SK-N-SH (cell line): ENCODE results near the gene FAM120A. TPM values are rescaled to one million over a fixed set of nuclear protein-coding genes. Genes with fewer than 3 reads are reported as not detected.

Source experiments
- CTCF ChIA-PET: fragments of 300-600, 350-600 bp; formaldehyde crosslinking; extraction: SDS; loops from one replicate; lab custom pipeline; 2021; lab: Yijun Ruan, JAX
- POLR2A ChIA-PET: fragments of 350-600 bp; sonication (Branson Sonifier 250); formaldehyde crosslinking; extraction: SDS; loops from one replicate; lab custom pipeline; 2020; ENCODE audit warnings: antibody characterized with exemption, inconsistent platforms; lab: Yijun Ruan, JAX
- DNase-seq: peaks from one replicate; pipeline ENCODE4 v3.0.0; 2012
- H2AFZ ChIP-seq: fragments of 200-600 bp; sonication (generic); 2 replicates; pipeline ENCODE4 v1.8.1; 2016; ENCODE audit warnings: antibody characterized with exemption, mild to moderate bottlenecking, low read depth
- H3F3A ChIP-seq: fragments of 200-600 bp; sonication (generic); replicated peaks from 2 replicates; pipeline ENCODE3; 2016; ENCODE audit warnings: antibody characterized with exemption, mild to moderate bottlenecking; ENCODE audit not compliant: insufficient read depth
- H3K27ac ChIP-seq, 2 experiments: fragments of 200-500 bp in 1 of 2; fragments of 200-600 bp in 1 of 2; sonication (Bioruptor generic) in 1 of 2; sonication (generic), shearing (Covaris generic) in 1 of 2; 2 replicates each; pipeline versions ENCODE4 v1.5.1 to v1.6.1; 2014 to 2016; ENCODE audit warnings: low read depth in 2 of 2, inconsistent platforms in 1 of 2, low read length in 1 of 2, mild to moderate bottlenecking in 1 of 2, mixed read lengths in 1 of 2
- H3K27me3 ChIP-seq: fragments of 200-600 bp; sonication (generic), shearing (Covaris generic); 2 replicates; pipeline ENCODE4 v1.6.1; 2016; ENCODE audit warnings: mixed run types; ENCODE audit not compliant: insufficient read depth
- H3K36me3 ChIP-seq, 2 experiments: fragments of 200-500 bp in 1 of 2; fragments of 200-600 bp in 1 of 2; sonication (Bioruptor generic) in 1 of 2; sonication (generic) in 1 of 2; replicated peaks in 1 of 2; 2 replicates each; pipeline versions ENCODE3 to v1.5.1; 2014 to 2016; ENCODE audit warnings: low read length in 1 of 2, mild to moderate bottlenecking in 1 of 2; ENCODE audit not compliant: insufficient read depth in 2 of 2, control insufficient read depth in 1 of 2
- H3K4me1 ChIP-seq, 2 experiments: fragments of 200-500 bp in 1 of 2; fragments of 200-600 bp in 1 of 2; sonication (Bioruptor generic) in 1 of 2; sonication (generic), shearing (Covaris generic) in 1 of 2; 2 replicates each; pipeline versions ENCODE4 v1.5.1 to v1.6.1; 2014 to 2016; ENCODE audit warnings: low read depth in 1 of 2, low read length in 1 of 2, mixed run types in 1 of 2; ENCODE audit not compliant: insufficient read depth in 2 of 2, control insufficient read depth in 1 of 2
- H3K4me2 ChIP-seq: fragments of 200-600 bp; sonication (generic), shearing (Covaris generic); 2 replicates; pipeline ENCODE4 v1.6.1; 2017; ENCODE audit warnings: mixed run types
- H3K4me3 ChIP-seq, 2 experiments: fragments of 200-500 bp in 1 of 2; fragments of 200-600 bp in 1 of 2; sonication (Bioruptor generic) in 1 of 2; sonication (generic), shearing (Covaris generic) in 1 of 2; 2 replicates each; pipeline versions ENCODE4 v1.5.1 to v1.8.1; 2014 to 2016; ENCODE audit warnings: low read depth in 2 of 2, inconsistent platforms in 1 of 2, low read length in 1 of 2, mild to moderate bottlenecking in 1 of 2, mixed read lengths in 1 of 2, moderate library complexity in 1 of 2
- H3K79me2 ChIP-seq: fragments of 200-600 bp; sonication (generic); 2 replicates; pipeline ENCODE4 v1.8.1; 2017; ENCODE audit warnings: mild to moderate bottlenecking; ENCODE audit not compliant: insufficient read depth
- H3K9ac ChIP-seq: fragments of 200-600 bp; sonication (generic); 2 replicates; pipeline ENCODE4 v1.6.1; 2017; ENCODE audit warnings: mixed run types
- H3K9me2 ChIP-seq: fragments of 200-600 bp; sonication (generic); 2 replicates; pipeline ENCODE4 v1.6.1; 2017; ENCODE audit warnings: mixed run types
- H3K9me3 ChIP-seq: fragments of 200-600 bp; sonication (generic); 2 replicates; pipeline ENCODE4 v1.6.1; 2017; ENCODE audit warnings: mixed run types, mild to moderate bottlenecking, moderate library complexity
- H4K20me1 ChIP-seq: fragments of 200-600 bp; sonication (generic); 2 replicates; pipeline ENCODE4 v1.6.1; 2017; ENCODE audit warnings: mild to moderate bottlenecking, mixed run types; ENCODE audit not compliant: insufficient read depth
- CTCF ChIP-seq: fragments of 200-600 bp; sonication (generic); IDR thresholded peaks from 2 replicates; pipeline ENCODE4 v1.6.1; 2017; ENCODE audit warnings: antibody characterized with exemption, mild to moderate bottlenecking, moderate library complexity
- ELF1 ChIP-seq: IDR thresholded peaks from 2 replicates; pipeline ENCODE4 v1.4.0; 2012
- EZH2phosphoT487 ChIP-seq: fragments of 200-600 bp; sonication (generic); IDR thresholded peaks from 2 replicates; pipeline ENCODE4 v1.6.1; 2017; ENCODE audit warnings: low read depth, mixed run types, mild to moderate bottlenecking, antibody characterized with exemption, moderate library complexity, borderline replicate concordance
- FOSL2 ChIP-seq: IDR thresholded peaks from 2 replicates; pipeline ENCODE4 v1.4.0; 2012; ENCODE audit warnings: low read depth, mild to moderate bottlenecking, moderate library complexity, borderline replicate concordance
- FOXM1 ChIP-seq: IDR thresholded peaks from 2 replicates; pipeline ENCODE4 v1.4.0; 2012; ENCODE audit warnings: low read depth, mild to moderate bottlenecking
- JUND ChIP-seq: IDR thresholded peaks from 2 replicates; pipeline ENCODE4 v1.4.0; 2012
- MEF2A ChIP-seq: IDR thresholded peaks from 2 replicates; pipeline ENCODE4 v1.4.0; 2012; ENCODE audit warnings: low read depth, borderline replicate concordance
- NFIC ChIP-seq: IDR thresholded peaks from 2 replicates; pipeline ENCODE4 v1.4.0; 2012; ENCODE audit warnings: borderline replicate concordance
- SIN3A ChIP-seq: IDR thresholded peaks from 2 replicates; pipeline ENCODE4 v1.6.1; 2012; ENCODE audit warnings: low read depth, mild to moderate bottlenecking, low read length, moderate library complexity, borderline replicate concordance
- SMC3 ChIP-seq: IDR thresholded peaks from 2 replicates; pipeline ENCODE4 v1.6.1; 2012; ENCODE audit warnings: low read depth, low read length, improper control_type of control experiment
- TAF1 ChIP-seq: IDR thresholded peaks from 2 replicates; pipeline ENCODE4 v1.6.1; 2012; ENCODE audit warnings: low read depth, mild to moderate bottlenecking, low read length, moderate library complexity, borderline replicate concordance
- TCF12 ChIP-seq: IDR thresholded peaks from 2 replicates; pipeline ENCODE4 v1.4.0; 2012
- USF1 ChIP-seq: IDR thresholded peaks from 2 replicates; pipeline ENCODE4 v1.4.0; 2012; ENCODE audit warnings: low read depth, borderline replicate concordance
- USF2 ChIP-seq: fragments of 150-350 bp; IDR thresholded peaks from 2 replicates; pipeline ENCODE4 v1.6.1; 2017; ENCODE audit warnings: antibody characterized with exemption, low read length, low read depth, borderline replicate concordance
- YY1 ChIP-seq: IDR thresholded peaks from 2 replicates; pipeline ENCODE4 v1.4.0; 2012; ENCODE audit warnings: low read depth, mild to moderate bottlenecking
- ZBTB33 ChIP-seq: IDR thresholded peaks from 2 replicates; pipeline ENCODE4 v1.4.0; 2012; ENCODE audit warnings: low read depth, borderline replicate concordance
- WGBS: methylation state at CpG from one replicate; pipeline ENCODE4 v1.1.6; 2017; ENCODE audit warnings: low lambda C conversion rate; 5-methylcytosine and 5-hydroxymethylcytosine counted together
- polyA plus RNA-seq, 3 experiments: library from polyadenylated mRNA; depleted of rRNA; stranded (reverse); fragments of >200 nt; gene quantifications; 2 replicates each; pipeline ENCODE4 v1.2.3, GENCODE V29; 2012

Gene FAM120A
- polyA plus RNA-seq, 1 of the 3 experiments (the other 2 are of a cell fraction), result 58.6 TPM

GRCh38 chr9:93565089-93565488 lies 113.6 kb downstream of the FAM120A start:
- Histone ChIP-seq H3K9ac (no peak overlapping the region), H3K36me3 (peaks cover 31 to 42% of the 10 kb centered on the region in 2 experiments), H3K4me3 (no peak overlapping the region), H3K27me3 (no peaks in the 10 kb centered on the region), H2AFZ (no peak overlapping the region), H3K4me1 (peaks cover 0 to 10% of the 10 kb centered on the region in 2 experiments; a peak in 2 of 4 replicates), H3K27ac (no peak overlapping the region), H3K9me2 (no peaks in the 10 kb centered on the region), H4K20me1 (no peaks in the 10 kb centered on the region), H3K4me2 (no peak overlapping the region), H3K9me3 (no peaks in the 10 kb centered on the region), H3K79me2 (no peaks in the 10 kb centered on the region; the same call in 1 of the 2 replicates), H3F3A (peaks cover 26% of the 10 kb centered on the region)
- WGBS, result 97% methylated on average over 4 of the region's 4 CpGs
- CTCF ChIA-PET, result interaction anchor here (1.1 to 3.7 kb wide), 5 partner anchors 9 to 409 kb away, joined by 3 to 26 read pairs (median 5); partner anchors contain the start of genes FAM120A and FAM120AOS
- DNase-seq, result no peak
- no peak for TF ChIP-seq TCF12
- TF ChIP-seq ELF1, result no peak
- no peak for TF ChIP-seq NFIC
- TF ChIP-seq FOSL2, result no peak
- TF ChIP-seq FOXM1, result no peak
- TF ChIP-seq USF1, result no peak
- no peak for TF ChIP-seq SMC3
- TF ChIP-seq SIN3A, result no peak
- no peak for TF ChIP-seq JUND
- no peak for TF ChIP-seq CTCF
- TF ChIP-seq YY1, result no peak
- no peak for TF ChIP-seq USF2
- TF ChIP-seq ZBTB33, result no peak
- no peak for TF ChIP-seq MEF2A
- TF ChIP-seq TAF1, result no peak
- no peak for TF ChIP-seq EZH2phosphoT487
- POLR2A ChIA-PET, result no interaction called here
